ENCODE data around the gene ARPP21.

ARPP21 gene

GRCh38 chr3:35776346-35776745, 137.0 kb downstream of the ARPP21 start:
- Histone ChIP-seq H3K4me1 (ENCODE audit: low read length) (no peaks in the 10 kb centered on the region), H4K20me1 (ENCODE audit: insufficient read depth, low read length) (no peaks in the 10 kb centered on the region), H3K9ac (ENCODE audit: low read length) (no peak overlapping the region), H3K79me2 (ENCODE audit: low read length) (no peaks in the 10 kb centered on the region), H3K4me3 (ENCODE audit: low read length) (no peak overlapping the region), H3K4me2 (ENCODE audit: low read length) (no peak overlapping the region), H3K27me3 (ENCODE audit: low read depth, low read length) (no peaks in the 10 kb centered on the region), H3K27ac (ENCODE audit: low read length) (no peak overlapping the region), H3K36me3 (replicated peaks; ENCODE audit: low read depth, low read length) (no peaks in the 10 kb centered on the region), H2AFZ (ENCODE audit: low read depth, low read length) (no peak overlapping the region), H3K9me3 (ENCODE audit: insufficient read depth, low read length) (no peaks in the 10 kb centered on the region)
- TF ChIP-seq, protein P1, sequence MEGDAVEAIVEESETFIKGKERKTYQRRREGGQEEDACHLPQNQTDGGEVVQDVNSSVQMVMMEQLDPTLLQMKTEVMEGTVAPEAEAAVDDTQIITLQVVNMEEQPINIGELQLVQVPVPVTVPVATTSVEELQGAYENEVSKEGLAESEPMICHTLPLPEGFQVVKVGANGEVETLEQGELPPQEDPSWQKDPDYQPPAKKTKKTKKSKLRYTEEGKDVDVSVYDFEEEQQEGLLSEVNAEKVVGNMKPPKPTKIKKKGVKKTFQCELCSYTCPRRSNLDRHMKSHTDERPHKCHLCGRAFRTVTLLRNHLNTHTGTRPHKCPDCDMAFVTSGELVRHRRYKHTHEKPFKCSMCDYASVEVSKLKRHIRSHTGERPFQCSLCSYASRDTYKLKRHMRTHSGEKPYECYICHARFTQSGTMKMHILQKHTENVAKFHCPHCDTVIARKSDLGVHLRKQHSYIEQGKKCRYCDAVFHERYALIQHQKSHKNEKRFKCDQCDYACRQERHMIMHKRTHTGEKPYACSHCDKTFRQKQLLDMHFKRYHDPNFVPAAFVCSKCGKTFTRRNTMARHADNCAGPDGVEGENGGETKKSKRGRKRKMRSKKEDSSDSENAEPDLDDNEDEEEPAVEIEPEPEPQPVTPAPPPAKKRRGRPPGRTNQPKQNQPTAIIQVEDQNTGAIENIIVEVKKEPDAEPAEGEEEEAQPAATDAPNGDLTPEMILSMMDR (IDR thresholded peaks at IDR 0.05; ENCODE audit: low read depth, low read length) = no peak
- no peak for TF ChIP-seq EZH2phosphoT487 (IDR thresholded peaks at IDR 0.05; ENCODE audit: low read depth)

GRCh38 chr3:35777065-35777464, 137.7 kb downstream of the ARPP21 start:
- H3K27me3 ChIP-seq (ENCODE audit: low read depth, low read length) = no peaks in the 10 kb centered on the region
- H2AFZ ChIP-seq (ENCODE audit: low read depth, low read length) = no peak overlapping the region
- no peaks in the 10 kb centered on the region for H4K20me1 ChIP-seq (ENCODE audit: insufficient read depth, low read length)
- no peaks in the 10 kb centered on the region for H3K79me2 ChIP-seq (ENCODE audit: low read length)
- TF ChIP-seq EZH2phosphoT487 (IDR thresholded peaks at IDR 0.05; ENCODE audit: low read depth) = no peak
- TF ChIP-seq, protein P1 (IDR thresholded peaks at IDR 0.05; ENCODE audit: low read depth, low read length) = no peak
- no peaks in the 10 kb centered on the region for H3K9me3 ChIP-seq (ENCODE audit: insufficient read depth, low read length)
- no peak overlapping the region for H3K4me2 ChIP-seq (ENCODE audit: low read length)
- no peak overlapping the region for H3K27ac ChIP-seq (ENCODE audit: low read length)
- H3K36me3 ChIP-seq (replicated peaks; ENCODE audit: low read depth, low read length) = no peaks in the 10 kb centered on the region
- H3K4me1 ChIP-seq (ENCODE audit: low read length) = no peaks in the 10 kb centered on the region
- H3K9ac ChIP-seq (ENCODE audit: low read length) = no peak overlapping the region
- H3K4me3 ChIP-seq (ENCODE audit: low read length) = no peak overlapping the region

- H2AFZ ChIP-seq (ENCODE audit: low read depth, low read length) = no peak overlapping the region
- no peaks in the 10 kb centered on the region for H3K36me3 ChIP-seq (replicated peaks; ENCODE audit: low read depth, low read length)
- H4K20me1 ChIP-seq (ENCODE audit: insufficient read depth, low read length) = no peaks in the 10 kb centered on the region
- H3K9me3 ChIP-seq (ENCODE audit: insufficient read depth, low read length) = no peaks in the 10 kb centered on the region
- no peaks in the 10 kb centered on the region for H3K4me1 ChIP-seq (ENCODE audit: low read length)
- no peak overlapping the region for H3K4me3 ChIP-seq (ENCODE audit: low read length)
- H3K27ac ChIP-seq (ENCODE audit: low read length) = no peak overlapping the region
- no peak overlapping the region for H3K4me2 ChIP-seq (ENCODE audit: low read length)
- no peak for TF ChIP-seq EZH2phosphoT487 (IDR thresholded peaks at IDR 0.05; ENCODE audit: low read depth)
- TF ChIP-seq, protein P1 (IDR thresholded peaks at IDR 0.05; ENCODE audit: low read depth, low read length) = no peak
- H3K79me2 ChIP-seq (ENCODE audit: low read length) = no peaks in the 10 kb centered on the region
- no peak overlapping the region for H3K9ac ChIP-seq (ENCODE audit: low read length)
- no peaks in the 10 kb centered on the region for H3K27me3 ChIP-seq (ENCODE audit: low read depth, low read length)
These were observed 138.5 kb downstream of the ARPP21 start for GRCh38 chr3:35777563-35778554.

DNA sequence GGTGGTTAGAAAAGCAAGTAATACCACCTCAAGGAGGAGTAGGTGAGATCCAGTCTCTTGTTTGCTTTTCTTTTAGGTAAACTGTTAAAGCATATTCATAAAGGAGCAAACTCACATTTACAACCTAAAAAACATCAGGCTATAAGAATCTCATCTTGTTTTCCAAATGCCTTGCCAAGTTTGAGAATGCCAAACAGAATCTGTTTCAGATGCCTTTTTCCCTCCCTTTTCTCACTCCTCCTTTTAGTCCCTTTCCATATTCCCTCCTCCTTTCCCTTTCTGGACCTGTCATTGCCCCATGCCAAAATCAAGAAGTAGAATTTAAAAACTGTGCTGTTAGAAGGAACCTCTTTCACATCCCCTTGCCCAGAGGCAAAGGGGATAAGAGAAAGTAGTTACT, 140.3 kb downstream of the ARPP21 start:
- Histone ChIP-seq H3K27me3 (ENCODE audit: low read depth, low read length) (no peaks in the 10 kb centered on the region), H2AFZ (ENCODE audit: low read depth, low read length) (no peak overlapping the region), H3K9ac (ENCODE audit: low read length) (no peak overlapping the region), H3K4me2 (ENCODE audit: low read length) (no peak overlapping the region), H3K4me1 (ENCODE audit: low read length) (no peaks in the 10 kb centered on the region), H3K36me3 (replicated peaks; ENCODE audit: low read depth, low read length) (no peaks in the 10 kb centered on the region), H4K20me1 (ENCODE audit: insufficient read depth, low read length) (no peaks in the 10 kb centered on the region), H3K27ac (ENCODE audit: low read length) (no peak overlapping the region), H3K79me2 (ENCODE audit: low read length) (no peaks in the 10 kb centered on the region), H3K9me3 (ENCODE audit: insufficient read depth, low read length) (no peaks in the 10 kb centered on the region), H3K4me3 (ENCODE audit: low read length) (no peak overlapping the region)
- no peak for TF ChIP-seq EZH2phosphoT487 (IDR thresholded peaks at IDR 0.05; ENCODE audit: low read depth)
- TF ChIP-seq, protein P1 (IDR thresholded peaks at IDR 0.05; ENCODE audit: low read depth, low read length) = no peak
